Endothelial cell of umbilical vein (primary cell): ENCODE data around the gene SLC44A3. TPM values are rescaled to one million over a fixed set of nuclear protein-coding genes. Genes with fewer than 3 reads are reported as not detected.

Source experiments
- BruUV-seq: library from RNA; stranded (reverse); fragments of 400-500 nt; replicated peaks from 2 replicates; lab custom pipeline; 2021; lab: Mats Ljungman, UMichigan
- CTCF ChIA-PET: fragments of 300-600, 350-600 bp; sonication (Branson Sonifier 250); formaldehyde crosslinking; loops from one replicate; lab custom pipeline; 2021; ENCODE audit warnings: antibody characterized with exemption, inconsistent platforms; lab: Charles Lee
- POLR2A ChIA-PET: fragments of 300-600, 350-600 bp; sonication (Branson Sonifier 250); formaldehyde crosslinking; loops from one replicate; lab custom pipeline; 2021; ENCODE audit warnings: antibody characterized with exemption, inconsistent platforms; lab: Charles Lee
- DNase-seq: peaks from one replicate; pipeline ENCODE4 v3.0.0-alpha.2; 2011; ENCODE audit warnings: low read depth, low spot score
- FAIRE-seq: peaks from 2 replicates; lab custom pipeline; 2011; peaks lifted over from hg19 to GRCh38; lab: Jason Lieb, UNC
- H2AFZ ChIP-seq: 2 replicates; pipeline ENCODE4 v1.6.0; 2012; ENCODE audit warnings: low read depth, low read length, control low read depth, inconsistent platforms
- H3K27ac ChIP-seq: 2 replicates; pipeline ENCODE4 v1.5.1; 2011; ENCODE audit warnings: low read depth, mild to moderate bottlenecking, control low read depth, low read length, moderate library complexity; ENCODE audit not compliant: insufficient read depth
- H3K27me3 ChIP-seq, 2 experiments: 2 replicates each; pipeline versions ENCODE4 v1.6.0 to v1.6.1; 2011; ENCODE audit warnings: low read length in 2 of 2, mixed read lengths in 1 of 2; ENCODE audit not compliant: control insufficient read depth in 2 of 2, insufficient read depth in 2 of 2
- H3K36me3 ChIP-seq, 2 experiments: 2 replicates in 1 of 2; 3 replicates in 1 of 2; pipeline ENCODE4 v1.5.1; 2011; ENCODE audit warnings: low read length in 2 of 2, mild to moderate bottlenecking in 1 of 2, moderate library complexity in 1 of 2; ENCODE audit not compliant: control insufficient read depth in 2 of 2, insufficient read depth in 2 of 2; ENCODE audit errors: extremely low read depth in 1 of 2
- H3K4me1 ChIP-seq: 3 replicates; pipeline ENCODE4 v1.5.1; 2011; ENCODE audit warnings: mild to moderate bottlenecking, low read length; ENCODE audit not compliant: control insufficient read depth, insufficient read depth; ENCODE audit errors: extremely low read depth
- H3K4me2 ChIP-seq: 2 replicates; pipeline ENCODE4 v1.6.1; 2011; ENCODE audit warnings: low read length, control low read depth, mixed read lengths; ENCODE audit not compliant: insufficient read depth
- H3K4me3 ChIP-seq, 3 experiments: fragments of 200-600 bp in 1 of 3; sonication (generic), shearing (Covaris generic) in 1 of 3; replicated peaks in 1 of 3; 2 replicates each; pipeline ENCODE4 v1.5.1; 2011 to 2016; ENCODE audit warnings: control low read depth in 3 of 3, low read length in 3 of 3, mild to moderate bottlenecking in 2 of 3, inconsistent platforms in 1 of 3, low read depth in 1 of 3, moderate library complexity in 1 of 3; ENCODE audit not compliant: insufficient read depth in 1 of 3
- H3K79me2 ChIP-seq: 2 replicates; pipeline ENCODE4 v1.6.0; 2012; ENCODE audit warnings: low read length, inconsistent platforms; ENCODE audit not compliant: control insufficient read depth, insufficient read depth
- H3K9ac ChIP-seq: replicated peaks from 2 replicates; pipeline ENCODE3; 2011; ENCODE audit warnings: low read length, control low read depth; ENCODE audit not compliant: insufficient read depth; ENCODE audit errors: extremely low read depth
- H3K9me1 ChIP-seq: replicated peaks from 3 replicates; pipeline ENCODE4 v1.6.0; 2011; ENCODE audit warnings: mild to moderate bottlenecking, low read length; ENCODE audit not compliant: control insufficient read depth, insufficient read depth; ENCODE audit errors: extremely low read depth
- H3K9me3 ChIP-seq: replicated peaks from 2 replicates; pipeline ENCODE4 v1.5.1; 2012; ENCODE audit warnings: low read length, inconsistent platforms; ENCODE audit not compliant: control insufficient read depth, insufficient read depth
- H4K20me1 ChIP-seq: replicated peaks from 2 replicates; pipeline ENCODE3; 2011; ENCODE audit warnings: mild to moderate bottlenecking, low read length; ENCODE audit not compliant: control insufficient read depth, insufficient read depth; ENCODE audit errors: extremely low read depth
- EZH2 ChIP-seq: IDR thresholded peaks from 2 replicates; pipeline ENCODE4 v1.6.1; 2012; ENCODE audit warnings: borderline replicate concordance, low read depth, mild to moderate bottlenecking, moderate library complexity, low read length, inconsistent platforms; ENCODE audit not compliant: severe bottlenecking
- FOS ChIP-seq: IDR thresholded peaks from 2 replicates; pipeline ENCODE4 v1.6.1; 2011; ENCODE audit warnings: mild to moderate bottlenecking, low read length, moderate library complexity, borderline replicate concordance; ENCODE audit not compliant: insufficient read depth
- GATA2 ChIP-seq: IDR thresholded peaks from 2 replicates; pipeline ENCODE4 v1.7.0; 2011; ENCODE audit warnings: low read depth, mild to moderate bottlenecking, moderate library complexity, mixed read lengths, low read length; ENCODE audit not compliant: insufficient read length, insufficient read depth
- JUN ChIP-seq: IDR thresholded peaks from 2 replicates; pipeline ENCODE4 v1.6.1; 2011; ENCODE audit warnings: borderline replicate concordance, low read depth; ENCODE audit not compliant: insufficient read length, insufficient read depth
- MYC ChIP-seq: IDR thresholded peaks from one replicate; pipeline ENCODE4 v1.6.1; 2011; ENCODE audit warnings: mild to moderate bottlenecking, low read depth, low read length
- POLR2A ChIP-seq: IDR thresholded peaks from 2 replicates; pipeline ENCODE4 v1.6.1; 2012; ENCODE audit warnings: low read depth, mild to moderate bottlenecking, control low read depth, low read length
- POLR2AphosphoS5 ChIP-seq: IDR thresholded peaks from 2 replicates; pipeline ENCODE4 v1.6.1; 2012; ENCODE audit warnings: low read depth, mild to moderate bottlenecking, control low read depth, low read length, moderate library complexity; ENCODE audit not compliant: insufficient read depth
- dilution Hi-C: fragments of 300-500 bp; cut with MboI; formaldehyde crosslinking; loops from one replicate; pipeline ENCODE4 v1.15.0; 2019; ENCODE audit warnings: low sequenced_read_pairs; ENCODE audit not compliant: extremely low pct_ligation_motif_present
- intact Hi-C: fragments of 100-400 bp; cut with micrococcal nuclease; formaldehyde crosslinking; loops from one replicate; pipeline ENCODE4 v1.10.0; 2022
- polyA plus RNA-seq, 4 experiments: library from polyadenylated mRNA; depleted of rRNA in 3 of 4; stranded (reverse) in 3 of 4; unstranded in 1 of 4; fragments of >200 nt; gene quantifications; 2 replicates each; pipeline versions ENCODE4 v1.2.1 to v1.2.3, GENCODE V29; 2011 to 2012; ENCODE audit warnings: missing spikeins in 1 of 4
- total RNA-seq: library from RNA; stranded (reverse); gene quantifications from 2 replicates; pipeline ENCODE4 v1.2.3, GENCODE V29; 2021
- TF ChIP-seq, protein P1 (sequence below): IDR thresholded peaks from 2 replicates; pipeline ENCODE4 v1.6.1; 2011; ENCODE audit not compliant: insufficient read depth, insufficient read length
- TF ChIP-seq, protein P2 (sequence below), 2 donors: IDR thresholded peaks; 1 replicate in 1 of 2; 2 replicates in 1 of 2; pipeline ENCODE4 v1.5.1; 2011; ENCODE audit warnings: low read length in 2 of 2, mild to moderate bottlenecking in 2 of 2, moderate library complexity in 2 of 2, control low read depth in 1 of 2, inconsistent platforms in 1 of 2, low read depth in 1 of 2; ENCODE audit not compliant: insufficient read depth in 1 of 2; ENCODE audit errors: extremely low read depth in 1 of 2

SLC44A3 gene
- total and polyA plus RNA-seq, 2 donors (not counting 3 experiments of a cell fraction or from before 2014, with no cell fraction given): 0.29 to 0.42 TPM

DNA sequence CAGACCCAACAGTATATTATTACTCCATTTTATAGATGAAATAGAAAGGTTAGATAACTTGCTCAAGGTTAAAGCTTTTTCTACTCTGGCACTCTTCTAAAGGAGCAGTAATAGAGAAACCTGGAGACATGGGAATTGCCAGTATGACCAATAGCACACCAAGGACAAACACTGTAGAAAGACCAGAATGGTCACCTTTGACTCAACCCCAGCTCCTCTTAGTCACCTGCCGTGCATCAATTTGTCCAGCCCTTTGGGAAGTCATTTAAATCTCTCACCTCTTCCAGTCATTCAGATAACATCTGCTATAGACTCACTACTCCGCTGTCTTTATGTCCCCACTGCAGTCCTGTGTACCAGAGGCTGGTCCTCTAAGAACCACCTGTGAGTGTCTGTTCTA lies 23.9 kb upstream of the SLC44A3 start:
- no peaks in the 10 kb centered on the region for H4K20me1 ChIP-seq
- H2AFZ ChIP-seq: no peak overlapping the region
- DNase-seq (no peak), FAIRE-seq (no peak)
- dilution Hi-C loops: no loop called here
- no peaks in the 10 kb centered on the region for H3K36me3 ChIP-seq
- H3K4me2 ChIP-seq: no peak overlapping the region
- peak overlapping the region; percentile 50 for H3K9ac ChIP-seq
- H3K9me3 ChIP-seq: no peaks in the 10 kb centered on the region
- no peaks in the 10 kb centered on the region for H3K9me1 ChIP-seq
- H3K4me3 ChIP-seq: no peak overlapping the region
- ChIA-PET POLR2A (interaction anchor here (0.8 kb wide), 1 partner anchor 468 kb away, joined by 3 read pairs; no protein-coding TSS in a partner anchor), CTCF (interaction anchor here (0.6 to 1.1 kb wide), 2 partner anchors 254 to 274 kb away, joined by 3 read pairs; partner anchors contain the start of gene F3)
- H3K27ac ChIP-seq: peak overlapping the region; percentile 87
- no TSS peak for BruUV-seq
- TF ChIP-seq JUN (no peak), POLR2AphosphoS5 (no peak), POLR2A (no peak), GATA2 (no peak), MYC (no peak), FOS (no peak), EZH2 (no peak)
- TF ChIP-seq, protein P1, sequence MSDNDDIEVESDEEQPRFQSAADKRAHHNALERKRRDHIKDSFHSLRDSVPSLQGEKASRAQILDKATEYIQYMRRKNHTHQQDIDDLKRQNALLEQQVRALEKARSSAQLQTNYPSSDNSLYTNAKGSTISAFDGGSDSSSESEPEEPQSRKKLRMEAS: no peak
- TF ChIP-seq, protein P2, sequence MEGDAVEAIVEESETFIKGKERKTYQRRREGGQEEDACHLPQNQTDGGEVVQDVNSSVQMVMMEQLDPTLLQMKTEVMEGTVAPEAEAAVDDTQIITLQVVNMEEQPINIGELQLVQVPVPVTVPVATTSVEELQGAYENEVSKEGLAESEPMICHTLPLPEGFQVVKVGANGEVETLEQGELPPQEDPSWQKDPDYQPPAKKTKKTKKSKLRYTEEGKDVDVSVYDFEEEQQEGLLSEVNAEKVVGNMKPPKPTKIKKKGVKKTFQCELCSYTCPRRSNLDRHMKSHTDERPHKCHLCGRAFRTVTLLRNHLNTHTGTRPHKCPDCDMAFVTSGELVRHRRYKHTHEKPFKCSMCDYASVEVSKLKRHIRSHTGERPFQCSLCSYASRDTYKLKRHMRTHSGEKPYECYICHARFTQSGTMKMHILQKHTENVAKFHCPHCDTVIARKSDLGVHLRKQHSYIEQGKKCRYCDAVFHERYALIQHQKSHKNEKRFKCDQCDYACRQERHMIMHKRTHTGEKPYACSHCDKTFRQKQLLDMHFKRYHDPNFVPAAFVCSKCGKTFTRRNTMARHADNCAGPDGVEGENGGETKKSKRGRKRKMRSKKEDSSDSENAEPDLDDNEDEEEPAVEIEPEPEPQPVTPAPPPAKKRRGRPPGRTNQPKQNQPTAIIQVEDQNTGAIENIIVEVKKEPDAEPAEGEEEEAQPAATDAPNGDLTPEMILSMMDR (IDR thresholded peaks at IDR 0.05; ENCODE audit: extremely low read depth in 1 of 2, insufficient read depth in 1 of 2, low read depth in 1 of 2, low read length in 2 of 2): no peak
- no peaks in the 10 kb centered on the region for H3K79me2 ChIP-seq
- peaks cover 41% of the 10 kb centered on the region for H3K4me1 ChIP-seq
- intact Hi-C loops: no loop called here
- no peaks in the 10 kb centered on the region for H3K27me3 ChIP-seq
